ENCODE data around the gene HTR2C. TPM values are rescaled to one million over a fixed set of nuclear protein-coding genes. Genes with fewer than 3 reads are reported as not detected.

The HTR2C gene
- total and polyA plus RNA-seq, 4 donors = not detected

GRCh38 chrX:114712466-114712865, 128.6 kb downstream of the HTR2C start:
- Histone ChIP-seq H3K4me1 (ENCODE audit: control insufficient read depth in 4 of 4, insufficient read depth in 4 of 4, low read length in 3 of 4) (no peaks in the 10 kb centered on the region), H3K4me3 (ENCODE audit: low read depth in 1 of 3, low read length in 3 of 3) (no peak overlapping the region), H3K27me3 (ENCODE audit: control insufficient read depth in 4 of 4, insufficient read depth in 4 of 4, low read length in 3 of 4) (no peaks in the 10 kb centered on the region), H3K9ac (ENCODE audit: low read depth in 1 of 2, low read length in 2 of 2) (no peak overlapping the region), H3K36me3 (ENCODE audit: control insufficient read depth in 4 of 4, insufficient read depth in 3 of 4, low read depth in 1 of 4, low read length in 3 of 4) (no peaks in the 10 kb centered on the region), H3K27ac (ENCODE audit: low read depth in 1 of 2, low read length in 2 of 2) (no peak overlapping the region), H3K9me3 (ENCODE audit: control insufficient read depth in 4 of 4, low read length in 3 of 4) (no peaks in the 10 kb centered on the region)
- DNase-seq (ENCODE audit: low spot score) = no peak
- no peak for TF ChIP-seq MAX (IDR thresholded peaks at IDR 0.05)
- TF ChIP-seq FOXA2 (IDR thresholded peaks at IDR 0.05) = no peak
- TF ChIP-seq RAD21 (IDR thresholded peaks at IDR 0.05) = no peak
- 77% methylated on average over 3 of the region's 3 CpGs for WGBS

GRCh38 chrX:114715096-114715495, 131.2 kb downstream of the HTR2C start:
- no peak overlapping the region for H3K9ac ChIP-seq (ENCODE audit: low read depth in 1 of 2, low read length in 2 of 2)
- TF ChIP-seq HNF4A (conservative IDR thresholded peaks at IDR 0.05) = no peak
- TF ChIP-seq ATF3 (IDR thresholded peaks at IDR 0.05) = no peak
- TF ChIP-seq SP1 (IDR thresholded peaks at IDR 0.05) = no peak
- TF ChIP-seq FOXA2 (IDR thresholded peaks at IDR 0.05) = no peak
- TF ChIP-seq, protein P1, sequence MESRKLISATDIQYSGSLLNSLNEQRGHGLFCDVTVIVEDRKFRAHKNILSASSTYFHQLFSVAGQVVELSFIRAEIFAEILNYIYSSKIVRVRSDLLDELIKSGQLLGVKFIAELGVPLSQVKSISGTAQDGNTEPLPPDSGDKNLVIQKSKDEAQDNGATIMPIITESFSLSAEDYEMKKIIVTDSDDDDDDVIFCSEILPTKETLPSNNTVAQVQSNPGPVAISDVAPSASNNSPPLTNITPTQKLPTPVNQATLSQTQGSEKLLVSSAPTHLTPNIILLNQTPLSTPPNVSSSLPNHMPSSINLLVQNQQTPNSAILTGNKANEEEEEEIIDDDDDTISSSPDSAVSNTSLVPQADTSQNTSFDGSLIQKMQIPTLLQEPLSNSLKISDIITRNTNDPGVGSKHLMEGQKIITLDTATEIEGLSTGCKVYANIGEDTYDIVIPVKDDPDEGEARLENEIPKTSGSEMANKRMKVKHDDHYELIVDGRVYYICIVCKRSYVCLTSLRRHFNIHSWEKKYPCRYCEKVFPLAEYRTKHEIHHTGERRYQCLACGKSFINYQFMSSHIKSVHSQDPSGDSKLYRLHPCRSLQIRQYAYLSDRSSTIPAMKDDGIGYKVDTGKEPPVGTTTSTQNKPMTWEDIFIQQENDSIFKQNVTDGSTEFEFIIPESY (IDR thresholded peaks at IDR 0.05) = no peak
- TF ChIP-seq, protein P2, sequence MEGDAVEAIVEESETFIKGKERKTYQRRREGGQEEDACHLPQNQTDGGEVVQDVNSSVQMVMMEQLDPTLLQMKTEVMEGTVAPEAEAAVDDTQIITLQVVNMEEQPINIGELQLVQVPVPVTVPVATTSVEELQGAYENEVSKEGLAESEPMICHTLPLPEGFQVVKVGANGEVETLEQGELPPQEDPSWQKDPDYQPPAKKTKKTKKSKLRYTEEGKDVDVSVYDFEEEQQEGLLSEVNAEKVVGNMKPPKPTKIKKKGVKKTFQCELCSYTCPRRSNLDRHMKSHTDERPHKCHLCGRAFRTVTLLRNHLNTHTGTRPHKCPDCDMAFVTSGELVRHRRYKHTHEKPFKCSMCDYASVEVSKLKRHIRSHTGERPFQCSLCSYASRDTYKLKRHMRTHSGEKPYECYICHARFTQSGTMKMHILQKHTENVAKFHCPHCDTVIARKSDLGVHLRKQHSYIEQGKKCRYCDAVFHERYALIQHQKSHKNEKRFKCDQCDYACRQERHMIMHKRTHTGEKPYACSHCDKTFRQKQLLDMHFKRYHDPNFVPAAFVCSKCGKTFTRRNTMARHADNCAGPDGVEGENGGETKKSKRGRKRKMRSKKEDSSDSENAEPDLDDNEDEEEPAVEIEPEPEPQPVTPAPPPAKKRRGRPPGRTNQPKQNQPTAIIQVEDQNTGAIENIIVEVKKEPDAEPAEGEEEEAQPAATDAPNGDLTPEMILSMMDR (IDR thresholded peaks at IDR 0.05; ENCODE audit: low read depth, low read length, missing input control) = no peak
- TF ChIP-seq MAX (IDR thresholded peaks at IDR 0.05) = no peak
- TF ChIP-seq EGR1 (IDR thresholded peaks at IDR 0.05; ENCODE audit: low read depth in 2 of 2) = no peak
- TF ChIP-seq RAD21 (IDR thresholded peaks at IDR 0.05) = no peak
- TF ChIP-seq YY1 (IDR thresholded peaks at IDR 0.05) = no peak
- TF ChIP-seq RXRA (IDR thresholded peaks at IDR 0.05) = no peak
- no peak for TF ChIP-seq JUND (IDR thresholded peaks at IDR 0.05)
- TF ChIP-seq HNF4G (IDR thresholded peaks at IDR 0.05) = no peak

DNA sequence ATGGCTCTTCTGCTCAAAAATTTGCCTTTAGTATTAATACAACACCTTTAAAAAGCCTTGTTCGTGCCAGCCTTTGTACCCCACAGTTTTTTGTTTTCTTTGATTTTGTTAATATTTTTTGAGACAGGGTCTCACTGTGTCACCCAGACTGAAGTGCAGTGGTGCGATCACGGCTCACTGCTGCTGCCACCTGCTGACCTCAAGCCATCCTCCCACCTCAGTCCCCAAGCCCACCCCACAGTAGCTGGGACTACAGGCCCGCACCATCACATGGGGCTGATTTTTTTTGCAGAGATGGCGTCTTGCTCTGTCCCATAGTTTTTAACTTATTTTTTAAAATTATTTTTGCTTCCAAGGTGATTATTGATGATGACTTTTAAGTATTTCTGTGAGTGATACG, 134.0 kb downstream of the HTR2C start:
- Histone ChIP-seq H3K4me1 (ENCODE audit: control insufficient read depth in 4 of 4, insufficient read depth in 4 of 4, low read length in 3 of 4) (no peaks in the 10 kb centered on the region), H3K36me3 (ENCODE audit: control insufficient read depth in 4 of 4, insufficient read depth in 3 of 4, low read depth in 1 of 4, low read length in 3 of 4) (no peaks in the 10 kb centered on the region), H3K27me3 (ENCODE audit: control insufficient read depth in 4 of 4, insufficient read depth in 4 of 4, low read length in 3 of 4) (no peaks in the 10 kb centered on the region), H3K4me3 (ENCODE audit: low read depth in 1 of 3, low read length in 3 of 3) (no peak overlapping the region), H3K9ac (ENCODE audit: low read depth in 1 of 2, low read length in 2 of 2) (no peak overlapping the region), H3K27ac (ENCODE audit: low read depth in 1 of 2, low read length in 2 of 2) (no peak overlapping the region), H3K9me3 (ENCODE audit: control insufficient read depth in 4 of 4, low read length in 3 of 4) (no peaks in the 10 kb centered on the region)
- 62% methylated on average over 6 of the region's 6 CpGs for WGBS
- no peak for DNase-seq (ENCODE audit: low spot score)
- TF ChIP-seq HNF4A (conservative IDR thresholded peaks at IDR 0.05) (no peak), RXRA (IDR thresholded peaks at IDR 0.05) (no peak), TAF1 (conservative IDR thresholded peaks at IDR 0.05) (no peak), ATF3 (IDR thresholded peaks at IDR 0.05) (no peak), NR2F2 (IDR thresholded peaks at IDR 0.05) (no peak), EGR1 (IDR thresholded peaks at IDR 0.05; ENCODE audit: low read depth in 2 of 2) (no peak), REST (IDR thresholded peaks at IDR 0.05) (no peak)
- TF ChIP-seq, protein P1 (IDR thresholded peaks at IDR 0.05) = no peak

More at GRCh38 chrX:114715096-114715495, 131.2 kb downstream of the HTR2C start:
- Histone ChIP-seq H3K36me3 (ENCODE audit: control insufficient read depth in 4 of 4, insufficient read depth in 3 of 4, low read depth in 1 of 4, low read length in 3 of 4) (no peaks in the 10 kb centered on the region), H3K27ac (ENCODE audit: low read depth in 1 of 2, low read length in 2 of 2) (no peak overlapping the region), H3K27me3 (ENCODE audit: control insufficient read depth in 4 of 4, insufficient read depth in 4 of 4, low read length in 3 of 4) (no peaks in the 10 kb centered on the region), H3K9me3 (ENCODE audit: control insufficient read depth in 4 of 4, low read length in 3 of 4) (no peaks in the 10 kb centered on the region), H3K4me3 (ENCODE audit: low read depth in 1 of 3, low read length in 3 of 3) (no peak overlapping the region), H3K4me1 (ENCODE audit: control insufficient read depth in 4 of 4, insufficient read depth in 4 of 4, low read length in 3 of 4) (no peaks in the 10 kb centered on the region)
- 71% methylated on average over 3 of the region's 3 CpGs for WGBS
- no peak for DNase-seq (ENCODE audit: low spot score)

Data from liver (tissue), 9 donors.